Keratinocyte (primary cell): ENCODE data around the gene DST. TPM values are rescaled to one million over a fixed set of nuclear protein-coding genes. Genes with fewer than 3 reads are reported as not detected.

Experiments used
- DNase-seq: peaks from one replicate; pipeline ENCODE4 v3.0.0-alpha.2; 2011; ENCODE audit warnings: low read depth, missing footprints, low spot score
- FAIRE-seq: peaks from 2 replicates; lab custom pipeline; 2011; peaks lifted over from hg19 to GRCh38; lab: Jason Lieb, UNC
- H2AFZ ChIP-seq: 2 replicates; pipeline ENCODE4 v1.6.0; 2012; ENCODE audit warnings: low read length, control low read depth, inconsistent platforms; ENCODE audit not compliant: control insufficient read depth
- H3K27ac ChIP-seq: 2 replicates; pipeline ENCODE4 v1.5.1; 2011; ENCODE audit warnings: low read length; ENCODE audit not compliant: control insufficient read depth, insufficient read depth
- H3K27me3 ChIP-seq: 3 replicates; pipeline ENCODE4 v1.6.0; 2011; ENCODE audit warnings: low read length; ENCODE audit not compliant: control insufficient read depth, insufficient read depth; ENCODE audit errors: extremely low read depth
- H3K36me3 ChIP-seq, 2 experiments: 2 replicates in 1 of 2; 3 replicates in 1 of 2; pipeline ENCODE4 v1.5.1; 2011; ENCODE audit warnings: low read length in 2 of 2, mild to moderate bottlenecking in 1 of 2; ENCODE audit not compliant: control insufficient read depth in 2 of 2, insufficient read depth in 2 of 2; ENCODE audit errors: extremely low read depth in 1 of 2
- H3K4me1 ChIP-seq: 3 replicates; pipeline ENCODE4 v1.5.1; 2011; ENCODE audit warnings: low read length; ENCODE audit not compliant: control insufficient read depth, insufficient read depth; ENCODE audit errors: extremely low read depth
- H3K4me2 ChIP-seq: 3 replicates; pipeline ENCODE4 v1.6.0; 2011; ENCODE audit warnings: low read depth, low read length; ENCODE audit not compliant: control insufficient read depth, insufficient read depth; ENCODE audit errors: extremely low read depth
- H3K4me3 ChIP-seq, 3 experiments: fragments of 200-600 bp in 1 of 3; sonication (generic) in 1 of 3; 2 replicates in 2 of 3; 3 replicates in 1 of 3; pipeline ENCODE4 v1.5.1; 2011 to 2016; ENCODE audit warnings: low read length in 3 of 3, mild to moderate bottlenecking in 3 of 3, control low read depth in 2 of 3, inconsistent platforms in 1 of 3, low read depth in 1 of 3, mixed read lengths in 1 of 3, mixed run types in 1 of 3, moderate library complexity in 1 of 3; ENCODE audit not compliant: control insufficient read depth in 2 of 3, insufficient read depth in 2 of 3; ENCODE audit errors: extremely low read depth in 1 of 3
- H3K79me2 ChIP-seq: 2 replicates; pipeline ENCODE4 v1.6.0; 2012; ENCODE audit warnings: low read length; ENCODE audit not compliant: control insufficient read depth, insufficient read depth
- H3K9ac ChIP-seq: 3 replicates; pipeline ENCODE4 v1.6.0; 2011; ENCODE audit warnings: low read length; ENCODE audit not compliant: control insufficient read depth, insufficient read depth; ENCODE audit errors: extremely low read depth
- H3K9me1 ChIP-seq: 3 replicates; pipeline ENCODE4 v1.6.0; 2011; ENCODE audit warnings: low read length; ENCODE audit not compliant: control insufficient read depth, insufficient read depth; ENCODE audit errors: extremely low read depth
- H3K9me3 ChIP-seq: 2 replicates; pipeline ENCODE4 v1.5.1; 2012; ENCODE audit warnings: low read depth, low read length; ENCODE audit not compliant: control insufficient read depth
- H4K20me1 ChIP-seq: 3 replicates; pipeline ENCODE4 v1.6.0; 2011; ENCODE audit warnings: low read length; ENCODE audit not compliant: control insufficient read depth, insufficient read depth; ENCODE audit errors: extremely low read depth
- EZH2 ChIP-seq: IDR thresholded peaks from one replicate; pipeline ENCODE4 v1.6.1; 2012; ENCODE audit warnings: inconsistent platforms, mild to moderate bottlenecking, low read length, moderate library complexity
- dilution Hi-C: fragments of 300-500 bp; cut with MboI; formaldehyde crosslinking; loops from one replicate; pipeline ENCODE4 v1.7.0; 2020; ENCODE audit warnings: low sequenced_read_pairs; ENCODE audit not compliant: extremely low pct_ligation_motif_present
- polyA plus RNA-seq, 5 experiments: library from polyadenylated mRNA; depleted of rRNA in 3 of 5; stranded (reverse) in 3 of 5; stranded (forward) in 1 of 5; unstranded in 1 of 5; fragments of >200 nt; gene quantifications; 1 replicate in 1 of 5; 2 replicates in 3 of 5; 3 replicates in 1 of 5; pipeline versions ENCODE4 v1.2.1 to v1.2.3, GENCODE V29; 2011 to 2012; ENCODE audit warnings: missing spikeins in 2 of 5, low read depth in 1 of 5, low replicate concordance in 1 of 5
- TF ChIP-seq, protein P1 (sequence below), 3 experiments: IDR thresholded peaks in 1 of 3; conservative IDR thresholded peaks in 1 of 3; optimal IDR thresholded peaks in 1 of 3; 2 replicates in 2 of 3; 3 replicates in 1 of 3; pipeline versions ENCODE3 to v1.5.1; 2011; ENCODE audit warnings: low read length in 3 of 3, mild to moderate bottlenecking in 3 of 3, moderate library complexity in 2 of 3, control low read depth in 1 of 3, inconsistent platforms in 1 of 3; ENCODE audit not compliant: insufficient read depth in 2 of 3; ENCODE audit errors: extremely low read depth in 1 of 3

DST gene
- polyA plus RNA-seq, 1 donor (not counting 4 experiments of a cell fraction or from before 2014, with no cell fraction given): 455 TPM

GRCh38 chr6:56595490-56596122, 47.1 kb downstream of the DST start:
- H3K4me3 ChIP-seq: no peak overlapping the region
- dilution Hi-C loops: no loop called here
- no peaks in the 10 kb centered on the region for H3K4me1 ChIP-seq
- no peaks in the 10 kb centered on the region for H4K20me1 ChIP-seq
- no peak overlapping the region for H2AFZ ChIP-seq
- no peak overlapping the region for H3K4me2 ChIP-seq
- no peaks in the 10 kb centered on the region for H3K9me1 ChIP-seq
- no peaks in the 10 kb centered on the region for H3K27me3 ChIP-seq
- H3K27ac ChIP-seq: no peak overlapping the region
- no peak for DNase-seq
- H3K36me3 ChIP-seq: peaks cover 20 to 23% of the 10 kb centered on the region in 2 experiments
- H3K9me3 ChIP-seq: no peaks in the 10 kb centered on the region
- TF ChIP-seq EZH2: no peak
- TF ChIP-seq, protein P1, sequence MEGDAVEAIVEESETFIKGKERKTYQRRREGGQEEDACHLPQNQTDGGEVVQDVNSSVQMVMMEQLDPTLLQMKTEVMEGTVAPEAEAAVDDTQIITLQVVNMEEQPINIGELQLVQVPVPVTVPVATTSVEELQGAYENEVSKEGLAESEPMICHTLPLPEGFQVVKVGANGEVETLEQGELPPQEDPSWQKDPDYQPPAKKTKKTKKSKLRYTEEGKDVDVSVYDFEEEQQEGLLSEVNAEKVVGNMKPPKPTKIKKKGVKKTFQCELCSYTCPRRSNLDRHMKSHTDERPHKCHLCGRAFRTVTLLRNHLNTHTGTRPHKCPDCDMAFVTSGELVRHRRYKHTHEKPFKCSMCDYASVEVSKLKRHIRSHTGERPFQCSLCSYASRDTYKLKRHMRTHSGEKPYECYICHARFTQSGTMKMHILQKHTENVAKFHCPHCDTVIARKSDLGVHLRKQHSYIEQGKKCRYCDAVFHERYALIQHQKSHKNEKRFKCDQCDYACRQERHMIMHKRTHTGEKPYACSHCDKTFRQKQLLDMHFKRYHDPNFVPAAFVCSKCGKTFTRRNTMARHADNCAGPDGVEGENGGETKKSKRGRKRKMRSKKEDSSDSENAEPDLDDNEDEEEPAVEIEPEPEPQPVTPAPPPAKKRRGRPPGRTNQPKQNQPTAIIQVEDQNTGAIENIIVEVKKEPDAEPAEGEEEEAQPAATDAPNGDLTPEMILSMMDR (optimal IDR thresholded peaks at IDR 0.05 in 1 of 3, IDR thresholded peaks at IDR 0.05 in 1 of 3, conservative IDR thresholded peaks at IDR 0.05 in 1 of 3; ENCODE audit: extremely low read depth in 1 of 3, insufficient read depth in 2 of 3, low read length in 3 of 3): peak; percentile 51 to 56 (median 53)
- no peak overlapping the region for H3K9ac ChIP-seq
- FAIRE-seq: peak; percentile 69
- no peaks in the 10 kb centered on the region for H3K79me2 ChIP-seq

- TF ChIP-seq, protein P1 (optimal IDR thresholded peaks at IDR 0.05 in 1 of 3, IDR thresholded peaks at IDR 0.05 in 1 of 3, conservative IDR thresholded peaks at IDR 0.05 in 1 of 3; ENCODE audit: extremely low read depth in 1 of 3, insufficient read depth in 2 of 3, low read length in 3 of 3): no peak
- no peak for TF ChIP-seq EZH2
- DNase-seq: no peak
- H3K27me3 ChIP-seq: no peaks in the 10 kb centered on the region
- dilution Hi-C loops: no loop called here
- H3K9me1 ChIP-seq: no peaks in the 10 kb centered on the region
- no peak overlapping the region for H3K4me2 ChIP-seq
- H3K36me3 ChIP-seq: peaks cover 18 to 21% of the 10 kb centered on the region in 2 experiments
- H3K9me3 ChIP-seq: no peaks in the 10 kb centered on the region
- H3K9ac ChIP-seq: no peak overlapping the region
- no peak overlapping the region for H3K27ac ChIP-seq
- no peaks in the 10 kb centered on the region for H4K20me1 ChIP-seq
- H2AFZ ChIP-seq: no peak overlapping the region
- no peaks in the 10 kb centered on the region for H3K79me2 ChIP-seq
- no peaks in the 10 kb centered on the region for H3K4me1 ChIP-seq
- H3K4me3 ChIP-seq: no peak overlapping the region
- no peak for FAIRE-seq
Measured at GRCh38 chr6:56594699-56595098, 48.0 kb downstream of the DST start.
